HG03108 (cell line): ENCODE measurements around the gene NUP62.

ENCODE experiments used
- ATAC-seq: cut with Tn5 transposase; IDR thresholded peaks from one replicate; pipeline ENCODE4 v1.9.1; 2021; ENCODE audit warnings: moderate library complexity; ENCODE audit not compliant: unreplicated experiment

Gene NUP62

GRCh38 chr19:49882643-49883042 lies 46.7 kb downstream of the NUP62 start:
- no peak for ATAC-seq

- ATAC-seq: no peak
Measured at GRCh38 chr19:49881672-49882394, 47.5 kb downstream of the NUP62 start.

- ATAC-seq: no peak
Measured at GRCh38 chr19:49881186-49881585, 48.1 kb downstream of the NUP62 start.

- ATAC-seq: no peak
Measured at GRCh38 chr19:49880162-49880869, 49.0 kb downstream of the NUP62 start.

- ATAC-seq: no peak
Measured at GRCh38 chr19:49879243-49879963, 49.9 kb downstream of the NUP62 start.

- ATAC-seq: no peak
Measured at GRCh38 chr19:49878744-49879070, 50.6 kb downstream of the NUP62 start.

GRCh38 chr19:49877879-49878743 lies 51.2 kb downstream of the NUP62 start:
- peak; percentile 49 for ATAC-seq

GRCh38 chr19:49877020-49877878 lies 52.1 kb downstream of the NUP62 start, which contains the start of the genes AKT1S1 and TBC1D17:
TSS of gene AKT1S1 (minus strand) at chr19:49877355. CDS start at chr19:49873295, 4,060 bp downstream.
TSS of gene TBC1D17 (plus strand) at chr19:49877702. CDS start at chr19:49877724, 22 bp downstream.
- peak; percentile 60 for ATAC-seq

GRCh38 chr19:49876422-49877019 lies 52.8 kb downstream of the NUP62 start:
- peak; percentile 38 for ATAC-seq

- no peak for ATAC-seq
Measured at GRCh38 chr19:49875857-49876421, 53.4 kb downstream of the NUP62 start.

GRCh38 chr19:49875177-49875576 lies 54.1 kb downstream of the NUP62 start:
- no peak for ATAC-seq

- no peak for ATAC-seq
Measured at GRCh38 chr19:49874503-49875157, 54.7 kb downstream of the NUP62 start.

- no peak for ATAC-seq
Measured at GRCh38 chr19:49873834-49874233, 55.5 kb downstream of the NUP62 start.

- no peak for ATAC-seq
Measured at GRCh38 chr19:49873129-49873521, 56.2 kb downstream of the NUP62 start.

- ATAC-seq: no peak
Measured at GRCh38 chr19:49872245-49873128, 56.8 kb downstream of the NUP62 start.

- ATAC-seq: no peak
Measured at GRCh38 chr19:49871349-49871985, 57.8 kb downstream of the NUP62 start.

GRCh38 chr19:49870309-49870901 lies 58.9 kb downstream of the NUP62 start:
- ATAC-seq: no peak
